ENCODE results near the gene DIDO1.

The DIDO1 gene

DNA sequence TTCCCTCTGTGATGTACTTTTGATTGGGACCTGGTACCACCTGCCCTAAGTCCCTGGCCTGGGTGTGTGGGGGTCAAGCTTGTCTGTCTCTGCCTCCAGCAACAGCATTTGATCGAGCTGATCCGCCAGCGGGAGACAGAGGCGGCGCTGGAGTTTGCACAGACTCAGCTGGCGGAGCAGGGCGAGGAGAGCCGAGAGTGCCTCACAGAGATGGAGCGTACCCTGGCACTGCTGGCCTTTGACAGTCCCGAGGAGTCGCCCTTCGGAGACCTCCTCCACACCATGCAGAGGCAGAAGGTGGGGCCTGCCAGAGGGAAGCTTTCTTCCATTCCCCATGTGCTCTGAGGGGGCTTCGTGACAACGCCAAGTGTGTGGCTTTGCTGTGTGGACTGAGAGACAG lies 17.1 kb upstream of the DIDO1 start:
- Histone ChIP-seq H3K4me3 (no peak overlapping the region), H3K9me3 (no peaks in the 10 kb centered on the region), H3K4me2 (no peak overlapping the region), H3K27ac (no peak overlapping the region), H3K27me3 (no peaks in the 10 kb centered on the region), H3K36me3 (peaks cover 86% of the 10 kb centered on the region), H4K20me1 (peaks cover 79% of the 10 kb centered on the region), H3K9ac (no peak overlapping the region), H3K4me1 (peaks cover 23% of the 10 kb centered on the region)
- TF ChIP-seq Cebpa-rat (IDR thresholded peaks at IDR 0.05), result no peak

DNA sequence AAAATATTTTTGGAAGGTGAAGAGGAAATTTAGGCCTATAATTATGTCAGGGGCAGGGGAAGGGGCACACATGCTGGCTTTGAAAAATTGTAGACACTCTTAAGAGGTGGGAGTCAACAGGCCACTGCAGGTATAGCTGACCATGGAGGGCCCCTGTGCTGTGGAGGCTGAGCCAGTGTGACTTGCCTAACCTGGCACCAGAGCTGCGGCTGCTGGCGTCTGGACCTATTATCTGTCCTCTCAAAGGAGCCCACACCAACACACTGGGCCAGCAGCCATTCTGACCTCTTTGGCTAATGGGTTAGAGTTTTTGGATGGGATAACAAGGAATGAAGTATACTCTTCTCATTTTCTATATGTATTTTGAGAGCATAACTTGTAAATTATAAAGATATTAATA lies 16.2 kb upstream of the DIDO1 start:
- Histone ChIP-seq H3K9ac (no peak overlapping the region), H3K27me3 (no peaks in the 10 kb centered on the region), H3K4me2 (no peak overlapping the region), H3K4me1 (peaks cover 23% of the 10 kb centered on the region), H3K9me3 (no peaks in the 10 kb centered on the region), H3K36me3 (peaks cover 77% of the 10 kb centered on the region), H3K27ac (no peak overlapping the region), H3K4me3 (no peak overlapping the region), H4K20me1 (peaks cover 80% of the 10 kb centered on the region)
- no peak for TF ChIP-seq Cebpa-rat (IDR thresholded peaks at IDR 0.05)

- H3K4me1 ChIP-seq, result peaks cover 23% of the 10 kb centered on the region
- H3K9me3 ChIP-seq, result no peaks in the 10 kb centered on the region
- no peak overlapping the region for H3K27ac ChIP-seq
- H4K20me1 ChIP-seq, result peaks cover 82% of the 10 kb centered on the region
- H3K9ac ChIP-seq, result no peak overlapping the region
- H3K4me3 ChIP-seq, result no peak overlapping the region
- H3K36me3 ChIP-seq, result peaks cover 70% of the 10 kb centered on the region
- no peak overlapping the region for H3K4me2 ChIP-seq
- H3K27me3 ChIP-seq, result no peaks in the 10 kb centered on the region
- no peak for TF ChIP-seq Cebpa-rat (IDR thresholded peaks at IDR 0.05)
These were observed 15.5 kb upstream of the DIDO1 start for GRCh38 chr20:62941792-62942191.

- H3K4me1 ChIP-seq, result peaks cover 32% of the 10 kb centered on the region
- H3K4me3 ChIP-seq, result no peak overlapping the region
- no peak overlapping the region for H3K27ac ChIP-seq
- H3K4me2 ChIP-seq, result no peak overlapping the region
- peaks cover 85% of the 10 kb centered on the region for H4K20me1 ChIP-seq
- H3K9ac ChIP-seq, result peak overlapping the region; percentile 9; the same call in 1 of the 2 replicates
- no peaks in the 10 kb centered on the region for H3K27me3 ChIP-seq
- TF ChIP-seq Cebpa-rat (IDR thresholded peaks at IDR 0.05), result no peak
- H3K9me3 ChIP-seq, result no peaks in the 10 kb centered on the region
- H3K36me3 ChIP-seq, result peaks cover 64% of the 10 kb centered on the region
These were observed 14.6 kb upstream of the DIDO1 start for GRCh38 chr20:62940875-62941274.

GRCh38 chr20:62938105-62938888 lies 12.0 kb upstream of the DIDO1 start, which contains the start of gene GID8:
Gene GID8 (plus strand): TSS chr20:62938147. CDS start chr20:62941503, 3,356 bp downstream.
- Histone ChIP-seq H3K4me1 (peaks cover 58% of the 10 kb centered on the region), H3K36me3 (peaks cover 64% of the 10 kb centered on the region), H3K9me3 (no peaks in the 10 kb centered on the region), H3K27me3 (no peaks in the 10 kb centered on the region), H4K20me1 (peaks cover 87% of the 10 kb centered on the region), H3K27ac (peak within 1 kb of the TSS; percentile 99), H3K4me3 (peak within 1 kb of the TSS; percentile 96), H3K4me2 (peak within 1 kb of the TSS; percentile 98), H3K9ac (peak within 1 kb of the TSS; percentile 99)
- TF ChIP-seq Cebpa-rat (IDR thresholded peaks at IDR 0.05), result no peak

GRCh38 chr20:62937268-62938104 lies 11.2 kb upstream of the DIDO1 start:
- Histone ChIP-seq H3K36me3 (peaks cover 64% of the 10 kb centered on the region), H3K9me3 (no peaks in the 10 kb centered on the region), H4K20me1 (peaks cover 87% of the 10 kb centered on the region), H3K27me3 (no peaks in the 10 kb centered on the region), H3K4me3 (peak overlapping the region; percentile 96), H3K4me2 (peak overlapping the region; percentile 88), H3K27ac (peak overlapping the region; percentile 99), H3K4me1 (peaks cover 66% of the 10 kb centered on the region), H3K9ac (peak overlapping the region; percentile 99)
- no peak for TF ChIP-seq Cebpa-rat (IDR thresholded peaks at IDR 0.05)

DNA sequence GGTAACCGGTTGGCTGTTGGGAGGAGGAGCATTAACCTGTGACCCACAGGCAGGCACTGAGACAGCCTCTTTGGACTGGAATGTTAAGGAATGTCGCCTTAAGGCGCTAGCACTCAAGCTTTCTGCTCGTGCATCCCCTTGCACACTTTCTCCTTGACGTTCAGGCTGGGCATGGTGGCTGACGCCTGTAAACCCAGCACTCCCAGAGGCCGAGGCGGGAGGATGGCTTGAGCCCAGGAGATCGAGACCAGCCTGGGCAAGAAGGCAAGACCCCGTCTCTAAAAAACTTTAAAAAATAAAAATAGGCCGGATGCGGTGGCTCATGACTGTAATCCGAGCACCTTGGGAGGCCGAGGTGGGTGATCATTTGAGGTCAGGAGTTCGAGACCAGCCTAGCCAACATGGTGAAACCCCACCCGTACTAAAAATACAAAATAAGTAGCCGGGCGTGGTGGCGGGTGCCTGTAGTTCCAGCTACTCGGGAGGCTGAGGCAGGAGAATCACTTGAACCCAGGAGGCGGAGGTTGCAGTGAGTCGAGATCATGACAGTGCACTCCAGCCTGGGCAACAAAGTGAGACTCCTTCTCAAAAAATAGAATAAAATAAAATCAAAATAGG lies 9.8 kb upstream of the DIDO1 start:
- H3K4me1 ChIP-seq, result peaks cover 79% of the 10 kb centered on the region
- H3K9me3 ChIP-seq, result no peaks in the 10 kb centered on the region
- no peaks in the 10 kb centered on the region for H3K27me3 ChIP-seq
- peak overlapping the region; percentile 88 for H3K4me2 ChIP-seq
- H3K9ac ChIP-seq, result peak overlapping the region; percentile 99; the same call in 1 of the 2 replicates
- H4K20me1 ChIP-seq, result peaks cover 87% of the 10 kb centered on the region
- no peak for TF ChIP-seq Cebpa-rat (IDR thresholded peaks at IDR 0.05)
- H3K36me3 ChIP-seq, result peaks cover 57% of the 10 kb centered on the region
- H3K4me3 ChIP-seq, result peak overlapping the region; percentile 96
- 0 out of 2 replicates have a peak overlapping the region, but pooled peaks have one; percentile 99 for H3K27ac ChIP-seq

- peaks cover 50% of the 10 kb centered on the region for H3K36me3 ChIP-seq
- peak overlapping the region; percentile 99; the same call in 1 of the 2 replicates for H3K9ac ChIP-seq
- 0 out of 2 replicates have a peak overlapping the region, but pooled peaks have one; percentile 20 for H3K27ac ChIP-seq
- peaks cover 87% of the 10 kb centered on the region for H4K20me1 ChIP-seq
- peaks cover 79% of the 10 kb centered on the region for H3K4me1 ChIP-seq
- no peak for TF ChIP-seq Cebpa-rat (IDR thresholded peaks at IDR 0.05)
- no peaks in the 10 kb centered on the region for H3K9me3 ChIP-seq
- H3K4me2 ChIP-seq, result peak overlapping the region; percentile 88
- H3K4me3 ChIP-seq, result 0 out of 2 replicates have a peak overlapping the region, but pooled peaks have one; percentile 96
- no peaks in the 10 kb centered on the region for H3K27me3 ChIP-seq
These were observed 9.1 kb upstream of the DIDO1 start for GRCh38 chr20:62935204-62935967.

GRCh38 chr20:62933966-62934365 lies 7.7 kb upstream of the DIDO1 start:
- no peak overlapping the region for H3K4me3 ChIP-seq
- no peaks in the 10 kb centered on the region for H3K27me3 ChIP-seq
- H3K9me3 ChIP-seq, result no peaks in the 10 kb centered on the region
- TF ChIP-seq Cebpa-rat (IDR thresholded peaks at IDR 0.05), result no peak
- H4K20me1 ChIP-seq, result peaks cover 87% of the 10 kb centered on the region
- H3K9ac ChIP-seq, result 0 out of 2 replicates have a peak overlapping the region, but pooled peaks have one; percentile 25
- peaks cover 79% of the 10 kb centered on the region for H3K4me1 ChIP-seq
- 0 out of 2 replicates have a peak overlapping the region, but pooled peaks have one; percentile 22 for H3K4me2 ChIP-seq
- no peak overlapping the region for H3K27ac ChIP-seq
- peaks cover 44% of the 10 kb centered on the region for H3K36me3 ChIP-seq
